ENCODE results near the gene CAMK1D. TPM values are rescaled to one million over a fixed set of nuclear protein-coding genes. Genes with fewer than 3 reads are reported as not detected.
"Not testable (repeated sequence)": the region's sequence is repeated elsewhere in the genome, so short reads cannot be mapped to it uniquely, and the experiment has no call there.

The CAMK1D gene
- total RNA-seq, 4 donors from 2014 or later: 0.55 to 2.2 (median 1.5) TPM

GRCh38 chr10:12351447-12351846 lies 2.1 kb downstream of the CAMK1D start:
- Histone ChIP-seq H3K4me1 (peaks cover 5 to 12% of the 10 kb centered on the region in 2 donors), H3K27ac (no peak overlapping the region), H3K9me3 (no peaks in the 10 kb centered on the region), H3K36me3 (no peaks in the 10 kb centered on the region), H3K27me3 (peaks cover 0 to 16% (median 5%) of the 10 kb centered on the region in 3 donors), H3K4me3 (no peak overlapping the region)
- in situ Hi-C loops (cut with MboI; ENCODE audit: low sequenced_read_pairs in 4 of 4) (no loop called here), intact Hi-C loops (cut with DNase I; ENCODE audit: low total_unique reads) (no loop called here)
- TF ChIP-seq POLR2A (IDR thresholded peaks at IDR 0.05): no peak
- TF ChIP-seq, protein P1, sequence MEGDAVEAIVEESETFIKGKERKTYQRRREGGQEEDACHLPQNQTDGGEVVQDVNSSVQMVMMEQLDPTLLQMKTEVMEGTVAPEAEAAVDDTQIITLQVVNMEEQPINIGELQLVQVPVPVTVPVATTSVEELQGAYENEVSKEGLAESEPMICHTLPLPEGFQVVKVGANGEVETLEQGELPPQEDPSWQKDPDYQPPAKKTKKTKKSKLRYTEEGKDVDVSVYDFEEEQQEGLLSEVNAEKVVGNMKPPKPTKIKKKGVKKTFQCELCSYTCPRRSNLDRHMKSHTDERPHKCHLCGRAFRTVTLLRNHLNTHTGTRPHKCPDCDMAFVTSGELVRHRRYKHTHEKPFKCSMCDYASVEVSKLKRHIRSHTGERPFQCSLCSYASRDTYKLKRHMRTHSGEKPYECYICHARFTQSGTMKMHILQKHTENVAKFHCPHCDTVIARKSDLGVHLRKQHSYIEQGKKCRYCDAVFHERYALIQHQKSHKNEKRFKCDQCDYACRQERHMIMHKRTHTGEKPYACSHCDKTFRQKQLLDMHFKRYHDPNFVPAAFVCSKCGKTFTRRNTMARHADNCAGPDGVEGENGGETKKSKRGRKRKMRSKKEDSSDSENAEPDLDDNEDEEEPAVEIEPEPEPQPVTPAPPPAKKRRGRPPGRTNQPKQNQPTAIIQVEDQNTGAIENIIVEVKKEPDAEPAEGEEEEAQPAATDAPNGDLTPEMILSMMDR (IDR thresholded peaks at IDR 0.05 in 4 of 5, conservative IDR thresholded peaks at IDR 0.05 in 1 of 5): no peak
- ATAC-seq: no peak
- no peak for DNase-seq

- in situ Hi-C loops (cut with MboI; ENCODE audit: low sequenced_read_pairs in 4 of 4) (no loop called here), intact Hi-C loops (cut with DNase I; ENCODE audit: low total_unique reads) (no loop called here)
- TF ChIP-seq POLR2A (IDR thresholded peaks at IDR 0.05): no peak
- TF ChIP-seq, protein P1 (IDR thresholded peaks at IDR 0.05 in 4 of 5, conservative IDR thresholded peaks at IDR 0.05 in 1 of 5): no peak
- DNase-seq (no peak), ATAC-seq (no peak)
- Histone ChIP-seq H3K4me1 (peaks cover 5 to 12% of the 10 kb centered on the region in 2 donors), H3K27me3 (peaks cover 0 to 16% (median 5%) of the 10 kb centered on the region in 3 donors), H3K36me3 (no peaks in the 10 kb centered on the region), H3K4me3 (no peak overlapping the region), H3K27ac (no peak overlapping the region), H3K9me3 (no peaks in the 10 kb centered on the region)
These were observed 2.5 kb downstream of the CAMK1D start for GRCh38 chr10:12351889-12352288.

DNA sequence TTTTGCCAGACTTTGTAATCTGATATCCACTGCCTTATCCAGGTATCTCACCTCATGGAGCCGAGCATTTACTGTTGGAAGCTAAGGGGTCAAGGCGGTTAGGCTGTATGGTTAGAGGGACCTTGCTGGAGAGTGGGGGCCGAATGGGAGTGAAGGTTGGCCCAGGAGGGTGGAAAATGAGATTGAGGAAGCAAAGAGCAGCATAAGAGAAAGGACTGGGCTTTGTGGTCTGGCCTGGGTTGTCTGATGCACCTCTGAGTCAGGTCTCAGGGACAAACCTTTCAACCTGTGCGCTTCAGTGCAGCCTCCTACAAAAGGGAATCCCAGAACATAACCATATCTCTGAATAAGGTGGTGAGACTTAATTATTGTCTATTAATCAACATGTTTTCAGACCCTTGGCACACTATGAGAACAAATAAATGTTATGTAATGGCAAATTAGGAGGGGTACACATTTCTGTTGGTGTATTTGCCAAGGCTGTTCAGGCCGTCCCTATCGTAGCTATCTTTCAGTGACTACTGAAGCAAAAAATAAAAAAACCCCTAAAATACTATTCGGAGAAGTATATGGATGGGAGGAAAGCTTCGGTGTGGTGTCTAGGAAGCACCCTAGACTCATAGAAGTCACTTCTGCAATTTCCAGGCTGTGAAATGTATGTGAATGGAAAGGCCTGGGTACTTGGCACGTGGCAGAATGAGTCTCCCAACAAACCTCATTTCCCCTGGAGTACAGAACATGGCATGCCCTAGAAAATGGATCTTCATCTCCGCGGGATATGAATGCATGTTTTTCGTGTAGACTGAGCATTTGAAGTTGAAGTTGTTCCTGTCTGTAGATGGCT lies 4.3 kb downstream of the CAMK1D start:
- DNase-seq (no peak), ATAC-seq (no peak)
- Histone ChIP-seq H3K4me1 (peaks cover 5 to 12% of the 10 kb centered on the region in 2 donors), H3K27me3 (peaks cover 0 to 16% (median 5%) of the 10 kb centered on the region in 3 donors), H3K27ac (no peak overlapping the region), H3K36me3 (no peaks in the 10 kb centered on the region), H3K9me3 (no peaks in the 10 kb centered on the region), H3K4me3 (no peak overlapping the region)
- in situ Hi-C loops (cut with MboI; ENCODE audit: low sequenced_read_pairs in 4 of 4) (no loop called here), intact Hi-C loops (cut with DNase I; ENCODE audit: low total_unique reads) (no loop called here)
- TF ChIP-seq, protein P1 (IDR thresholded peaks at IDR 0.05 in 4 of 5, conservative IDR thresholded peaks at IDR 0.05 in 1 of 5): no peak
- no peak for TF ChIP-seq POLR2A (IDR thresholded peaks at IDR 0.05)

DNA sequence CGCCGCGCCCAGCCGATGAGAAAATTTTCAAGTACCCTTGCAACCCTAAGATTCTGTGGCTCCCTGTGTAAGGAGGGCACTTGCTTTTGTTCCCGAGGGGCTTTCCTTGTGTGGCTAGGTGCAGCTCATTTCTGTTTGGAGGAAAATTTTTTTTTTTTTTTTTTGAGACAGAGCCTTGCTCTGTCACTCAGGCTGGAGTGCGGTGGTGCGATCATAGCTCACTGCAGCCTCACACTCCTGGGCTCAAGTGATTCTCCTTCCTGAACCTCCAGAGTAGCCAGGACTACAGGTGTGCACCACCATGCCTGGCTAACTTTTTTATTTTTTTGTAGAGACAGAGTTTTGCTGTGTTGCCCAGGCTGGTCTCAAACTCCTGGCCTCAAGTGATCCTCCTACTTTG lies 5.3 kb downstream of the CAMK1D start:
- H3K4me3 ChIP-seq; H3K36me3 ChIP-seq; intact Hi-C loops (cut with DNase I; ENCODE audit: low total_unique reads); DNase-seq; H3K27ac ChIP-seq; in situ Hi-C loops (cut with MboI; ENCODE audit: low sequenced_read_pairs in 4 of 4); H3K9me3 ChIP-seq; ATAC-seq: not testable (repeated sequence)
- H3K4me1 ChIP-seq: peaks cover 5 to 12% of the 10 kb centered on the region in 2 donors
- H3K27me3 ChIP-seq: peaks cover 0 to 15% (median 5%) of the 10 kb centered on the region in 3 donors

GRCh38 chr10:12355384-12355783 lies 6.0 kb downstream of the CAMK1D start:
- Histone ChIP-seq H3K4me1 (peaks cover 5 to 7% of the 10 kb centered on the region in 2 donors), H3K36me3 (no peaks in the 10 kb centered on the region), H3K4me3 (no peak overlapping the region), H3K27ac (no peak overlapping the region), H3K27me3 (peaks cover 0 to 9% (median under 1%) of the 10 kb centered on the region in 3 donors), H3K9me3 (no peaks in the 10 kb centered on the region)
- in situ Hi-C loops (cut with MboI; ENCODE audit: low sequenced_read_pairs in 4 of 4): no loop called here
- intact Hi-C loops (cut with DNase I; ENCODE audit: low total_unique reads): no loop called here
- DNase-seq (no peak), ATAC-seq (no peak)
- TF ChIP-seq, protein P1 (IDR thresholded peaks at IDR 0.05 in 4 of 5, conservative IDR thresholded peaks at IDR 0.05 in 1 of 5): no peak

All from gastrocnemius medialis (tissue), 4 donors.